ENCODE data around the gene OGA.
A peak's percentile ranks its signal among the peaks of the same experiment; 100 is the strongest.

OGA gene

DNA sequence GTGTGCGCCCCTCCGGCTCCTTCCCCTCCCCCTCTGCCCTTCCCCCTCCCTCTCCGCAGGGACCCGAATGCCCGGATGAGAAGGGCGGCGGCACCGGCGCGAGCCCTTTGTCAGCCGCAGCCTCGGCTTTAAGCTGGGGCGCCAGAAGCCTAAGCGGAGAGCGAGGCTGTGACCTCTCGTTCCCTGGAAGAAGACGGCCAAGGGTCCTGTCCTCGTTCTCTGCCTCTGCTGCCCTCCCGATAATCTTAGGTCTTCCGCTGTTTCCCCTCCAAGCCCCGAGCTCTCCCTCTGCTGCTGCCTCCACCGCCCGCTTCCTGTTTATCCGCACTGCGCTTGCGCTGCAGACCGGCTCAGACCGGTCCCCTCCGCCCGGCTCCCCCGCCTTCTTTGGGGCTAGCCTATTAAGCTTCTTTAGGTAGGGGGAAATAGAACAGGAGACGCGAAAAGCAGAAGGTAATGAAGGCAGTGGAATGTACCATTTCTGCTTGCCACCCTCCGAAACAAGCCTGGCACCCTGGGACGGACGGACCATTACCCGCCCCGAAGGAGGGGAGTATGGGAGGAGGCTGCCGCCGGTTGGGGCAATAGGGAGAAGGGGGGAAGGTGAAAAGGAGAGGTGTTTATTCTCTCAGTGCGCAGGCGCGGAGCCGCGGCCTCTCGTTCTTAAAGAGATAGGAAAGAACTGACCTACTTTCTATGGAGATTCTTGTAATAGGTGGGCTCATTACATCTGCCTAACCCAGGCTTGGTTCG is at the start of gene OGA:
TSS of gene OGA (minus strand) at position 326 of the 753 bp plus-strand sequence. CDS start 422 bp downstream, outside the sequence.
- peak; percentile 96 for DNase-seq

DNA sequence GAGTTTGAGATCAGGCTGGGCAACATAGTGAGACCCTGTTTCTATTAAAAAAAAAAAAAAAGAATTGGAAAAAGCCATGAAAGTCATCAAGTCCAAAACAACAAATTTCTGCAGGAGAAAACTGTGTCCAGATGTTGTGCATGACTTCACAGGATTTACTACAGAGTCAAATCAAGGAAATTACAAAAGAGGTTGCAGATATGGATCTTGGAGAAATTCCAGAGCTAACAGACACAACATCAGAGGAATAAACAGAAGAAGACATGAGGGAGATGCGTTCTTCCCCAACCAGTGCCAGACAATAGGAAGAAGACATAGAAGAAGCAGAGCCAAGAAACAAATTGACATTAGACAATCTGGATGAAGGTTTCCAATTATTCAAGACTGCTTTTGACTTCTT is 49.7 kb upstream of the OGA start:
- no peak for DNase-seq

DNA sequence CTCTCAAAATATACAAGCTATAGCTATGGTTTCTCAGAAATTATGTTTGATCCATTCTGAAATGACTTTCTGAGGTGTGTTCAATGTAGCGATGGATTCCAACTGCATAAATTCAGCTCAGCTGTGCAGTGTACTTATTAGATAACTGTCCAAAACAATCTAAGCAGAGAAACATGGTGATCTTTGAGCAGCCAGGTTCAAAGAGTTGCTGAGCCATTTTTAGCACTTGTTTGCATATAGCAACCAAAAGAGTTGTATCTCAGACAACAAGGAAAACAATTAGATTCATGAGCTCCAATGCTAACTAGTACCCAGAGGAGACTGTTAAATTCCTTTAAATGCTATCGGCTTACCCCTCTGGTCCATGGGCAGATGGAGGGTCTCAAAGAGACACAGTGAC is 41.3 kb upstream of the OGA start:
- DNase-seq: no peak

DNA sequence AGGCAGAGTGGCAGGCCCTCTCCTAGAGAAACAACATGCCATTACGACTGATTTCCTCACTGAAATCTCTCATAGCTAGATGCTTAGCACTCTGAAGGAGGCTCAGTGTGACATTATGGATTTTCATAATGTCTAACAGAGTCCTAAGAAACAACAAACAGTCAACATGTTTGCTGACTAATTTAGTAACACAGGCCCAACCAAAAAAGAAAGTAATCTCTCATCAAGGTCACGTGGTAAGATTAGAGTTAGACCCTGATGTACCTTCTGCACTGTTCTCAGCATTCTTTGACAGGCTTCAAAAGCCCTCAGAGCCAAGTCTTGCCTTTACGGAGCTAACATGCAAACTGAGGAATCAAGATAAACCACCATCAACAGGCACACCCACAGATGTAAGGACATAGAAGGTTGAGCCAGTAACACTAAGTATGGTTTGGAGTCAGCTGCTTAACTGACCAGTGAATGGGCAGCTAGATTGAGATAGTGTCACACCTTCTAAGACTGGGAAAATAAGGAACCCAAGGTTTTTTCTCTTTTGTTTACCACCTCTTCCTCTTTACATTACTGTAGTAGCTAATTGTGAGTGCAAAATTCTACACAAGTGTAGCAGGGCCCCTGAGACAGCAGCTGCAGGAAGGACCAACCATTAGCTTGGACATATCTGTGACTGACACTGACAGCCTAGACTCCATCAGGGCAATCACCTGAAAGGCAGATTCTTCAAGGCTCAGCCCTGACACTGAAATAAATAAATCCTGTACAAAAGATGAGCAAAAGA is 40.7 kb upstream of the OGA start:
- DNase-seq: no peak

DNA sequence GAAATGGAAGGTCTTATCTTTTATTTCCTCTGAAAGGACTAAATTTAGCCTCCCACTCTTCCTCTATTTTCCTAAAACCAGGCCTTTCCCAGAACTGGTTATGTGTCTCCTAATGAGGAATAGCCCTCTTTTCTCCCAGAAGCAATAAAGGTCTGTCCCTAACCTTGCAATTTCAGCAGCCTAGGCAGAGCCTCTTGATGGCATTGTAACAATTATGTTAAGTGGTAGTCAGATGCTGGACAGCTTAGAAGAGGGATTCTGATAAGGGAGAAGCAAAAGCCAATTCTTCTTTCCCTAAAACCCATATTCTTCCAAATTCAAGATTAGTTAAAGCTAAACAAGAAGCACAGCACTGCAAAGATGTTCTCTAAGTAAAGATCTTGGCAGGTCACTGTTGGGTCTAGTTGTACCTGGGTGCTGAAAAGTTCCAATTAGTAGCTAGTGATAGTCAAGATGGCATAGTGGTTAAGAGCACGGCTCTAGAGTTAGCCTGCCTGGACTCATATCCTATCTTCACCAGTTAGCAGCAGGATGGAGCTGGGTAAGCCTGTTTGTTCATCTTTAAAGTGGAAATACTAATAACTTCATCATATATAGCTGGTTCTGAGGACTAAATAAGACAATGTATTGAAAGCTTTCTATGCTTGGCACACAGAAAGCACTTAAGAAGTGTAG is 39.7 kb upstream of the OGA start:
- no peak for DNase-seq

DNA sequence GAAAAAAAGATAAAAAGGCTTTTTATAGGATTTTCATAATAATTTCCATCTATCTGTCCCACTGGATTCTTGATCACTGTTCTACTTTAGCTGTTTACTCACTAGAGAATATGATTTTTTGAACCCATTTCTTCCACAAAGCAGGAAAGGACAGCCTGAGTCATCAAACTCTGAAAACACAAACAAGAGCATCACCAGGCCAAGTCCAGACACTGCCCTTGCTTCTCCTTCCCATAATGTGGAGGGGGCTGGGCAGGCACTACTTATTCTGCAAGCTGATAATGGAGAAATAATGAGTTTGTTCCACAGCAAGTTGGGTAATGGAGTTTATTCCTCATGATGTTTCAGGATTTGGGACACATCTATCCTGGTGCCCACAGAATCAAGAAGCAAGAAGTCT is 38.4 kb upstream of the OGA start:
- DNase-seq: no peak

DNA sequence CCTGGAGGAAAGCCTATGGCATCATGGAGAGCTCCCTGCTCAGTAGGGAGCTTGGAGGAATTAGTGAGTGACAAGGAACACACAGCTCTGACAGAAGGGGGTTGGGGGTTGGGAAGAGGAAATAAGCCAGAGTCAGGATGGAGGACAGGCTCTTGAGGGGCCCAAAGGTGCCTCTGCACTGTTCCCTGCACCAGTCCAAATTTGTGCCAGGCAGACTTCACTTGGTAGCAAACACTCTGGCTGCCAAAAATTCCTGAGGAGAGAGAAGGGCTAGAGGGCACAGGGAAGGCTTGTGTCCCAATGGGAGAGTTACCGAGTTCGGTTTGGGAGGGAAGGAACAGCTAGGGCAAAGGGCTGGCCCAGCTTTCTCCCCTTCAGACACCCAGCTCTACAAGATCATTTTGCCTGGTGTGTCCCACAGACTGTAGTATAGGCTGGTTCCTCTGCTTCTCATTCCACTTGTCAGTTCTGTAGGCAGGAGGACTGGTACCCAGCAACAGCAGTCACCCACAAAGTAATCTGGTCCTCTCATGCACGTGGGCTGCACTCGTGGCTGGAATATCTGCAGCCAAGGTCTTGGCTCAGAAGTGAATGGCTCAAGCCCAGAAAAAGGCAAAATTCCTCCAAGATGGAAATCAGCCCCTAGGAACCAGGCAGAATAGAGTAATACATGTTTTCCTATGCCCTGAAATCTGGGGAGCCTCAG is 33.3 kb upstream of the OGA start:
- DNase-seq: no peak

DNA sequence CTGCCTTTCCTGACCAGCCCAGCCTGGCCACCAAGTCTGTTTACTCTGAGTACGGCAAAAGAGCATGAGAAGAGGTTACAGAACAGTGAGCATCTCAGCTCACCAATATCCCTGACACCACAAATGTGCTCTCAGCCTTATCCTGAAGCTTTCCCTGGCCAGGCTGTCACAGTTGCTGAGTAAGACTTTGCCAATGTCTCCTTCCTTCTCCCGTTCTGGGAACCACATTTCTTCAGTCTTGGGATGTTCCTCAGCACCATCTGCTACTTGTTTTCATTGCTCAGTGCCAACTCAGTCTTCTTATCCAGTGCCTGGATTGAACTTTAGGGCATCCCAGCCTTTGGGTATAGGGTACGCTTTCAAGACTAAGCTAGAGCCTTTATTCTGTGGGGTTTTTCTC is 32.5 kb upstream of the OGA start:
- DNase-seq: no peak

DNA sequence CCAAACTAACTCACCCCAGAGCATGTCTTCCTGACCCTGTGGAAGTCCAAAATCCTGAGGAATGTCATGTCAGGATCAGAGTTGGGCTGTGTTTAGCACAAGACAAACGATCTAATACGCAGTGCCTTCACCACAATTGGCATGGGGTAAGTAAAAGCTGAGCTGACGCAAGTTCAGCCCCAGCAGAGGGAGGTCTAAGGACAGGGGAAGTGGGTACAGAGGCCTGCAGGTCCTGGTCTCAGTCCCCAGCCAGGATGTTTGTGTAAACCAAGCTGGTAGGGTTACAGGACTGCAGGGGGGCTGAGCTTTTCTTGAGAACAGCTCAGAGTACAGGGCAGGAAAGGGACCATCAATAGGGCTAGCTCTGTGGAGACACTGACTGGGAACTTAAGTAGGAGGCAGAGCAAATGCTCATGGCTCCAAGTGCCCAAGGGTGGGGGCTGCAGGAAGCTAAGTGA is 30.7 kb upstream of the OGA start:
- no peak for DNase-seq

DNA sequence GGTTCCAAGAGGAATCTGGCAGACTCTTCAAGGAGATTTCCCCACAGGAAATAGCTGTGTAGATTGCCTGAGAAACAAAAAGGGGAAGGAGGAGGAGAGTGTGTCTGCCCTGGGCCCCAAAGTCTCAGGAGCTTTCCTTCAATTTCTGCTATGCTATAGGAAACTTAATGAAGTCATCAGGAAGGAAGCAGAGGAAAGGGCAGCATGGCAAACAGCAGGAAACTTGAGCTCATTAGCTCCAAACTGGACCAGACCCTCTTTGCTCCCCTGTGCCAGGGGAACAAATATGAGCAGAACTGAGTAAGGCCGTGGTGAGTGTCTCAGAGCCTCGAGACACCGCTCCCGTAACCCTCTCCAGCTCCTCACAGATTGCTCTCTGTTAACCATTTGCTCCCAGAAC is 30.2 kb upstream of the OGA start:
- no peak for DNase-seq

DNA sequence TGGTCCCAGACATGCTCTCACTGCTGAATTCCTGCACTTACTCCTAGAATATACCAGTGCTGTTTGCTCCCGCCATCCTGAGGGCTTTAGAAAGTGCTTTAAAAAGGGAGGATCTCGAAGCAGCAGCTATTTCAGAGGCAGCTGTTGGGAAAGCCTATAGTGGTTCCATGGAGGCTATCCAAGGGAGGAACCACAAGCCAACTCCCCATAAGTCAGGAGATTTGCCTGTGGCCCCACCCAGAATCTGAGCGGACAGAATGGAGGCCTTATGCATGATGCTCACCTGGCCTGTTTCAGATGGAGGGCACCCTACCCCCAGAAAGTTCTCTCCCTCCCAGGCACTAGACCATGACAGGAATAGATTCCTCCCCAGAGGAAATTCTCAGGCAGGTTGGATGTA is 27.6 kb upstream of the OGA start:
- no peak for DNase-seq

DNA sequence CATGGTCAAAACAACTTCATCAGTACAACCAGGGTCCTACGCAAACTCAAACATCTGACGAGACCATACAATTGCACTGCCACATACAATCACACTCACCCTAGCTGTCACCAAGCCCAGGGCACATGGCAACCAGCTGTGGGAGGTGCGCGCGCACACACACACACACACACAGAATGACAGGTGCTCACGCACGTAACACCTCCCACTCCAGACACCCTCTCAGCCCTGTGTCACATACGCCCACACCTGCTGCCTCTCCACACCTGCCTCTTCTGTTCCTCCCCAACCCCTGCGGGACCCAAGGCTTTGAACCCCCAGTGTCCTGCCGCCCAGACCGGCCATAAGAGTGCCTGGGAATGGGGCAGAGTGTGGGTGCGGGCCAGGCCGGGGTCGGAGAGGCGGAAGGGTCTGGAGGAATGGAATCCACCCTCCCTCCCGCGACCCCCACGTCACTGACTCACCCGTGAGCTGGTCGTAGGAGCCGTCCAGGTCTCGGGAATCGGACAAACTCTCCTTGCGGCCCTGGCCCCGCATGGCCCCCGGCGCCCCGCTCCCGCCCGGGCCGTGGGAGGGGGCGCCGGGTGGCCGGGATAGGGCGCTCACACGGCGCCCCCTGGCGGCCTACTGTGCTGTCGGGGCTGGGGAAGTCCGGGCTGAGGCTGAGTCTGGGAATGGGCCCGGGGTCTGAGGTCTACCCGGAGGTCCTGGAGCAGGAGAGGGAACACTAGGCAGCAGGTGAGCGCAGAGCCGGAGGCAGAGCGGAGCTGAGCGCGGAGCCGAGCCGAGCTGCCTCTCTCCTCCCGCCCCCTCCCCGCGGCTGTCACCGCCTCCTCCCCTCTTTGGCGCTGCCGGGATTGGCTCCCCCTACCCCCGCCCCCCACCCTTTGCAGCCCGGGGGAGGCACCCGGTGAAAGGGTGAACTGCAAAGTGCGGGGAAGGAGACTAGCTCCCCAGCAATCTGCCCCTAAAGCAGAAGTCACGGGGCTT is 25.1 kb upstream of the OGA start, which contains the start of gene KCNIP2:
TSS of gene KCNIP2 (minus strand) at position 769 of the 990 bp plus-strand sequence. CDS start at position 537, 232 bp downstream.
- peak; percentile 63 for DNase-seq

DNA sequence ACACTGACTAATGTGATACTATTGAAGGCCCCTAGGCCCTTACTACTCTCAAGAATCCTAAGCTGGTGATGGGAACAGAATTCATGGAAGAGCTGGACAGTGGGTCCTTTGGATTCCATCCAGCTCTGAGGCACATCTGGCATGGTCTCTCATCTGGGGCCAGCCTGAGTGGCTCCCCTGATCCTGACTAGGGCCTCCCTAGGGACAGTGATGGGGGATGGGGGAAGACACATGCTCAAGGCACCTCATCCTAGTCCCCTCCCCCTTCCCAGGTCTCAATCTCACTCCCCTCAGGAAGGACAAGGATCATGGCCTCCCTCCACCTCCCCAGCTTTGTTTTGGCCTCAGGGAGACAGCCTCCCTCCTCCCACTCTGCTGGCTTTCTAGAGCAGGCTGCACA is 23.6 kb upstream of the OGA start:
- no peak for DNase-seq

DNA sequence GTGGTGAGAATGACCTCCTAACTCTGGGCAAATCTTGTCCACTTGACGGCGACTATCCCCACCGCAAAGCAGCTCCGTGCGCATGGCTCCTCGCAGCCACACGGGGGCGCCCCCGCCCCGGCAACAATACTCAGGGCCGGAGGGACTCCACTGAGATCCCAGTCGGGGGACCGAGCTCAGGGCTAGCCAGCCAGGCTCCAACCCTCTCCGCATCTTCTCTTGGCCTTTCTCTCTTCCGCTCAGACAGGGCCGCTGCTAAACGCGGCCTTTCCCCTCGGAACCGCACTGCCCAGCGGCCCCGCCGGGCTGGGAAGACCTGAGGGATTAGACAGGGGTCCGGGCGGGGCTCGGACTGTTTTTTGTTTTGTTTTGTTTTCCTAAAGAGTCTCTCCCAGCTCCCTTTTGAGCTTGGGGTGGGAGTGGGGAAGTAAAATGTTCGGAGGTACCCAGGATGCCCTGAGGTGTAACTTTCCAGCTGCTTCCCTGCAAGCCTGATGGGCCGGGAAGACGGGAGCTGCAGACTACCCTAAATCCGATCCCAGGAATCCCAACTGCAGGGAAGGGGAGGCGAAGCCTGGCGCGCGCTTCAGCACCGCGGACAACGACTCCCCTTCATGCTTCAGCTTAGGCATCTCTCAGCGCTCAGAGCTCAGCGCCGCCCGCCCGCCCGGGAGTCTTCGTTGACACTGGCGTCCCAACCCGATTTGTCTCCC is 22.7 kb upstream of the OGA start:
- DNase-seq: peak; percentile 66

DNA sequence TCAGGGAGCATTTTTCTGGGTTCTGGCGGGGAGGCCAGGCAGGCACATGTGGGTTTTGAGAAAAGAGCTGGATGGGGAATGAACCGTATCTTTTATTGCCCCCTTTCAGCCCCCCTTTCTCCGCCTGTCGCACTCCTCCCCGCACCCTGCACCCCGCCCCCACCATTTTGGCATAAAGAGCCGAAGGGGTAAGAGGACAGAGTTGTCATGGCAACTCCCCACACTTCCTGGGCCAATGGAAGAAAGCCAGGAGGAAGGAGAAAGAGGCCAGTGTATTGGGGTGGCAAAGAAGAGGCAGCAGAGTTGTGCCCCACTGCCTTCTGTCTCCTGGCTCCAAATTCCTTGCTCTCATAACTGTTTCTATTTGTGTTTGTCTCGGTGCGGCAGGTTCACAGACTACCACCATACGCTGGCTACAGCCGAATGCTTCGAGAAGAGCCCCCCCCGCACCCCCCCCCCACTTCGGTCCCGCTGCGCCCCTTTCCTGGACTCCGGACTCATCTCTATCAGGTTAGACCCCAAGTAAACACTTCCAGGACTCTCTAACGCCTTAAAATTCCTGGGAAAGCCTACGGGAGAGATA is 21.9 kb upstream of the OGA start:
- no peak for DNase-seq

DNA sequence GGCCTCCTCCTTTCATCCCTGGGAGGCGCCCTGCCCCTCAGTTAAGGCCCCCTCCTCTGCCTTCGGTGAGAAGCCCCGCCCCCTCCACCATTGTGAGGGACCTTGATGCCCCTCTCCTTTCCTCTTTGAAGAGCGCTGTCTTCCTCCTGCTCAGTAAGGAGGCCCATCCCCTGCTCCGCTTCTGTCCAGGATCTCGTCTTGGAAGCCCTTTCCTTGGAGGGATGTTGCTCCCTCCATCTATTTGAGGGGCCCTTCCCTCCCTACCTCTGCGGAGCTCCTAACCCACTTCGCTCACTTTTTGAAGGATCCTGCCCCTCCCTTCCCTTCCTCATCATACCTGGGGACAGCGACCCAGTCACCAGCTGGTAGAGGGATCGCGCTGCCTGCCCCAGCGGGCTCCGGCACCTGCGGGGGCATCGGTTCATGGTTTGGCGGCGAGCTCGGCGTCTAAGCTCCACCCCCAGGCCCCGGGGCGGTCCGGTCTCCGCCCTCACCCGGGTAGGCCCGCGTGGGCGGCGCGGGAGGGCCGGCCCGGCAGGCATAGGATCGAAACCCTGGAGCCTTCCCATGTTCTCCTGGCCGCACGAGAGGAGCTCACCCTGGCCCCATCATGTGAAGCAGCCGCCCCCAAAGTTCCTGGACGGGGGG is 21.3 kb upstream of the OGA start:
- DNase-seq: peak; percentile 64

DNA sequence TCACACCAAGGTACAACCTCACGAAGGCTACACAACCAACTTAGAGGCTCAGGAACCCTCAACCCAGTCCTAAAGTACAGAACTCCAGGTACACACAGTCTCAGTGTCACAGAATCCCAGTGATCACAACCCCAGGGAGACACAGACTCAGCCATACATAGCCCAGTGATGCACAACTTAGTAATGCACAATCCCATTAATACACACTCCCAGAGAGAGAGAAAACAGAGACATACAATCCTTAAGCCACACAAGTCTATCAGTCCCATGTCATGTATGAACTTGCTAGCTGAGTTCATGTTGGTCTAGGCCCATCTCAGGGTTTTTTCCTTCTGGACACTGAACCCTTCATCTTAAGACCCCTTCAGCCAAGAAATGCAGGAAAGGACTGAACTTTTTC is 20.8 kb upstream of the OGA start:
- DNase-seq: no peak

DNA sequence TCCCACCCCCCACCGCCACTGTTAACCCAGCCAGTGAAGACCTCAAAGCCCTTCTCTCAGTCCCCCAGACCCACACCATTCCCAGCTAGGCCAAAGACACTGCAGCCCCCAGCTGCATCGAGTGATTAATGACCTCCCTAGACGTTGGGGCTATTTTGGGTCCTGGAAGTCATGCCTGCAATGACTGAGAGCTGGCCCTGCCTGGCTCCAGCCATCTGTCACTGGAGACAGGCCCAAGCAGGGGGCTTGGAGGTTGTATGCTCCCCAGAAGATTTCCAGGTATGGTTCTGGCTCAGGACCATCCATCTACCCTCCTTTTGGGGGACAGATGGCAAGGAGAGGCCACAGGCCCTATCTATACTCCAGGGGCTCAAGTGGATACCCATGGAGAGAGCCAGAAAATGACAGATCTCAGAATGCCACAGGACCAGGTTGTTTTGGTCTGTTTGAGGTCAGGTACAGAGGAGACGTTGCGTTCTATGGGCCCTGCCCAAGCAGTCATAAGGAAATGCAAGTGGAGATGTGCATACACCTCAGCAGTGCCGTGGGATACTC is 20.2 kb upstream of the OGA start:
- DNase-seq: no peak

DNA sequence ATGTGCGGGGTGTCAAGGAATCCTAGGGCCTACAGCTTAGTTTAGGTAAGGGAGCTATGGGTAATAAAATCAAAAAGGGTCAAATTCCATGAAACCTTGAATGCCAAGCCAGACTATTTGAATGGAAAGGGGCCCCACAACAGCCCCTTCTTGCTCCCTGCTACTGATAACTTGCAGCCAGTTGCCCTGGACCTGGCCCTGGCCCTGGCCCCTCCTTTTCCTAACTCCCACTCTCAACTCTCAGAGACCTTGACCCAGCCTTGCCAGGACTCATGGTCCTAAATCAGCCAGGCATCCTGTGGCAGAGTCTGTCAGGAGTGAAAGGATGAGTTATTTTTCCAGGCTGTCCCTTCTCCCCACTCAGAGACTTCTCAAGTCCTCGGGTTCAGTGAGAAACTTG is 19.5 kb upstream of the OGA start:
- DNase-seq: no peak

DNA sequence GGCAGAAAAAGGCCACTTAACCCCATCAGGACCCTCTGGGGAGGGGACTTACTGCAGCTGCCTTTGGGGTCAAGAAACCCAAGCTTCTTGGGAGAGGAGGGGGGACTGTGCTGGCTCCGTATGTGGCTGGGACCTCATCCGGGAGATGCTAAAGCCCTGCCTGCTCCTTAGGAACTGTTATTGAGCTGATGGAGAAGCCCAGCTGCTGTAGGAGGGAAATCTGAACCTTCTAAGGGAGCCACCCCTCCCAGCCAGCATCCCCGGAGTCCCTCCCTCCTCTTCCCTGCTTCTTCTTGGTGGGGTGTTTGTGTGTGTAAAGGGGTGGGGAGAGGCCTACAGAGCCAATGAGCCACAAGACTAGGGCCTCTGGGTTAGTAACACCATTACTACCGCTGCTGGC is 17.1 kb upstream of the OGA start:
- no peak for DNase-seq

All from activated CD4-positive, alpha-beta T cell treated with anti-CD3 and anti-CD28 coated beads, Interleukin-2, amount 50 U/mL, for 1 hour (primary cell).